Hepatocyte (in vitro differentiated cells): ENCODE data around the gene TEAD2.

Experiments
- EZH2phosphoT487 ChIP-seq: fragments of 200-600 bp; sonication (generic); IDR thresholded peaks from one replicate; pipeline ENCODE4 v1.6.1; 2018; ENCODE audit warnings: antibody characterized with exemption, mild to moderate bottlenecking, low read depth, moderate library complexity; ENCODE audit not compliant: unreplicated experiment, severe bottlenecking
- TF ChIP-seq, protein P1 (sequence below): fragments of 200-600 bp; sonication (generic); IDR thresholded peaks from 2 replicates; pipeline ENCODE4 v1.5.1; 2016; ENCODE audit warnings: antibody characterized with exemption, mild to moderate bottlenecking; ENCODE audit not compliant: poor library complexity

DNA sequence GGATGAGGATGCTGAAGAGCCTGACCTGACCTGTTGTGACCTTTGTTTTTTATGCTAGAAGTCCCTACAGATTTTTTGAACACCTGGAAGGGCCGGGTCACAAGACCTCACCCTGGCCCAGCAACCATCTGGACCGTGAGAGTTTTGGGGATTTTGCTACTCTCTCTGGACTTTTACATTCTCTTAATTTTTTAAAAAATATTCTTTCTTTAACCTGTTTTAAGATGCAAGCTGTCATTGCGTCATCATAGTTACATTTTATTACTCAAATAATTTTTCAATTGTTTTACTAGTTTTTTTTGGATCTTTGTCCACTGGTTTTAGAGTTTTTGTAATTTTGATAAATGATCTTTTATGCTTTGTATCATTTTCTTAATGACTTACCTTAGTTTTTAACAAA is 9.0 kb upstream of the TEAD2 start:
- no peak for TF ChIP-seq EZH2phosphoT487
- TF ChIP-seq, protein P1, sequence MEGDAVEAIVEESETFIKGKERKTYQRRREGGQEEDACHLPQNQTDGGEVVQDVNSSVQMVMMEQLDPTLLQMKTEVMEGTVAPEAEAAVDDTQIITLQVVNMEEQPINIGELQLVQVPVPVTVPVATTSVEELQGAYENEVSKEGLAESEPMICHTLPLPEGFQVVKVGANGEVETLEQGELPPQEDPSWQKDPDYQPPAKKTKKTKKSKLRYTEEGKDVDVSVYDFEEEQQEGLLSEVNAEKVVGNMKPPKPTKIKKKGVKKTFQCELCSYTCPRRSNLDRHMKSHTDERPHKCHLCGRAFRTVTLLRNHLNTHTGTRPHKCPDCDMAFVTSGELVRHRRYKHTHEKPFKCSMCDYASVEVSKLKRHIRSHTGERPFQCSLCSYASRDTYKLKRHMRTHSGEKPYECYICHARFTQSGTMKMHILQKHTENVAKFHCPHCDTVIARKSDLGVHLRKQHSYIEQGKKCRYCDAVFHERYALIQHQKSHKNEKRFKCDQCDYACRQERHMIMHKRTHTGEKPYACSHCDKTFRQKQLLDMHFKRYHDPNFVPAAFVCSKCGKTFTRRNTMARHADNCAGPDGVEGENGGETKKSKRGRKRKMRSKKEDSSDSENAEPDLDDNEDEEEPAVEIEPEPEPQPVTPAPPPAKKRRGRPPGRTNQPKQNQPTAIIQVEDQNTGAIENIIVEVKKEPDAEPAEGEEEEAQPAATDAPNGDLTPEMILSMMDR, result no peak
